Esophagus (tissue), 2 donors: Measurements from ENCODE around the gene BRD3OS. TPM values are rescaled to one million over a fixed set of nuclear protein-coding genes. Genes with fewer than 3 reads are reported as not detected.

ENCODE experiments used
- H3K27ac ChIP-seq, 2 donors: one replicate each; pipeline ENCODE4 v1.5.1; 2013; ENCODE audit warnings: low read depth in 2 of 2, mild to moderate bottlenecking in 2 of 2, inconsistent platforms in 1 of 2, low read length in 1 of 2, moderate library complexity in 1 of 2
- H3K27me3 ChIP-seq, 2 donors: one replicate each; pipeline ENCODE4 v1.6.1; 2013; ENCODE audit warnings: low read length in 2 of 2, control low read depth in 1 of 2, mild to moderate bottlenecking in 1 of 2; ENCODE audit not compliant: insufficient read depth in 2 of 2, control insufficient read depth in 1 of 2
- H3K36me3 ChIP-seq, 2 donors: one replicate each; pipeline ENCODE4 v1.6.1; 2013; ENCODE audit warnings: low read length in 1 of 2; ENCODE audit not compliant: control insufficient read depth in 2 of 2, insufficient read depth in 2 of 2
- H3K4me1 ChIP-seq, 2 donors: one replicate each; pipeline ENCODE4 v1.6.1; 2013; ENCODE audit warnings: low read length in 1 of 2; ENCODE audit not compliant: control insufficient read depth in 2 of 2, insufficient read depth in 2 of 2
- H3K4me3 ChIP-seq, 2 donors: one replicate each; pipeline ENCODE4 v1.5.1; 2013; ENCODE audit warnings: low read length in 2 of 2, mild to moderate bottlenecking in 2 of 2, low read depth in 1 of 2, moderate library complexity in 1 of 2
- H3K9me3 ChIP-seq, 2 donors: one replicate each; pipeline ENCODE4 v1.6.1; 2013; ENCODE audit warnings: mild to moderate bottlenecking in 2 of 2, low read depth in 1 of 2, low read length in 1 of 2, moderate library complexity in 1 of 2; ENCODE audit not compliant: control insufficient read depth in 2 of 2, insufficient read depth in 1 of 2
- WGBS, 2 donors: extraction: QIAGEN DNeasy Blood & Tissue Kit; methylation state at CpG; one replicate each; pipeline ENCODE4 v1.1.7; 2013; 5-methylcytosine and 5-hydroxymethylcytosine counted together
- polyA plus RNA-seq, 2 donors: library from polyadenylated mRNA; stranded (reverse); fragments of 200-250 nt; gene quantifications; one replicate each; pipeline ENCODE4 v1.2.3, GENCODE V29; 2013
- donor health status: healthy with polysubstance abuse.
- donor health status: Bipolar disorder and iron deficiency.

BRD3OS gene
- polyA plus RNA-seq, 2 donors: 2.7 to 3.5 TPM

- H3K4me1 ChIP-seq: no peaks in the 10 kb centered on the region
- no peak overlapping the region for H3K4me3 ChIP-seq
- H3K27ac ChIP-seq: no peak overlapping the region
- no peaks in the 10 kb centered on the region for H3K36me3 ChIP-seq
- no peaks in the 10 kb centered on the region for H3K9me3 ChIP-seq
- H3K27me3 ChIP-seq: no peaks in the 10 kb centered on the region
- WGBS, 2 donors: 91 to 94% methylated on average over 2 of the region's 2 CpGs
Measured at GRCh38 chr9:134003237-134003636, 22.0 kb upstream of the BRD3OS start.

GRCh38 chr9:134004131-134004873 is 21.0 kb upstream of the BRD3OS start:
- Histone ChIP-seq H3K36me3 (no peaks in the 10 kb centered on the region), H3K9me3 (no peaks in the 10 kb centered on the region), H3K4me3 (no peak overlapping the region), H3K27ac (no peak overlapping the region), H3K4me1 (no peaks in the 10 kb centered on the region), H3K27me3 (no peaks in the 10 kb centered on the region)
- WGBS, 2 donors: 70% methylated on average over 20 of the region's 20 CpGs

GRCh38 chr9:134004881-134005280 is 20.4 kb upstream of the BRD3OS start:
- no peaks in the 10 kb centered on the region for H3K36me3 ChIP-seq
- H3K4me3 ChIP-seq: no peak overlapping the region
- no peaks in the 10 kb centered on the region for H3K27me3 ChIP-seq
- peaks cover 0 to under 1% of the 10 kb centered on the region in 2 donors for H3K9me3 ChIP-seq
- H3K27ac ChIP-seq: no peak overlapping the region
- H3K4me1 ChIP-seq: no peaks in the 10 kb centered on the region
- 77 to 83% methylated on average over 14 of the region's 14 CpGs for WGBS, 2 donors

- peaks cover 0 to 4% of the 10 kb centered on the region in 2 donors for H3K9me3 ChIP-seq
- no peaks in the 10 kb centered on the region for H3K36me3 ChIP-seq
- no peaks in the 10 kb centered on the region for H3K27me3 ChIP-seq
- 87 to 88% methylated on average over 8 of the region's 8 CpGs for WGBS, 2 donors
- H3K4me1 ChIP-seq: no peaks in the 10 kb centered on the region
- no peak overlapping the region for H3K27ac ChIP-seq
- H3K4me3 ChIP-seq: no peak overlapping the region
Measured at GRCh38 chr9:134005381-134005780, 19.9 kb upstream of the BRD3OS start.

GRCh38 chr9:134007150-134007549 is 18.1 kb upstream of the BRD3OS start:
- no peaks in the 10 kb centered on the region for H3K27me3 ChIP-seq
- H3K4me3 ChIP-seq: no peak overlapping the region
- WGBS, 2 donors: 50 to 52% methylated on average over 6 of the region's 6 CpGs
- no peak overlapping the region for H3K27ac ChIP-seq
- H3K36me3 ChIP-seq: no peaks in the 10 kb centered on the region
- peaks cover 0 to 4% of the 10 kb centered on the region in 2 donors for H3K9me3 ChIP-seq
- H3K4me1 ChIP-seq: no peaks in the 10 kb centered on the region

- Histone ChIP-seq H3K4me3 (no peak overlapping the region), H3K4me1 (no peaks in the 10 kb centered on the region), H3K27me3 (no peaks in the 10 kb centered on the region), H3K27ac (no peak overlapping the region), H3K9me3 (peaks cover 0 to 4% of the 10 kb centered on the region in 2 donors), H3K36me3 (no peaks in the 10 kb centered on the region)
- 79 to 84% methylated on average over 9 of the region's 9 CpGs for WGBS, 2 donors
Measured at GRCh38 chr9:134007571-134007970, 17.7 kb upstream of the BRD3OS start.

- no peaks in the 10 kb centered on the region for H3K36me3 ChIP-seq
- peaks cover 0 to 4% of the 10 kb centered on the region in 2 donors for H3K9me3 ChIP-seq
- WGBS, 2 donors: 71 to 73% methylated on average over 20 of the region's 20 CpGs
- H3K27me3 ChIP-seq: no peaks in the 10 kb centered on the region
- no peaks in the 10 kb centered on the region for H3K4me1 ChIP-seq
- no peak overlapping the region for H3K4me3 ChIP-seq
- no peak overlapping the region for H3K27ac ChIP-seq
Measured at GRCh38 chr9:134010310-134011173, 14.7 kb upstream of the BRD3OS start.

- WGBS, 2 donors: 74 to 79% methylated on average over 6 of the region's 6 CpGs
- Histone ChIP-seq H3K27ac (no peak overlapping the region), H3K4me1 (no peaks in the 10 kb centered on the region), H3K4me3 (no peak overlapping the region), H3K27me3 (no peaks in the 10 kb centered on the region), H3K36me3 (no peaks in the 10 kb centered on the region), H3K9me3 (peaks cover 0 to 4% of the 10 kb centered on the region in 2 donors)
Measured at GRCh38 chr9:134011401-134011800, 13.9 kb upstream of the BRD3OS start.

- no peaks in the 10 kb centered on the region for H3K36me3 ChIP-seq
- no peaks in the 10 kb centered on the region for H3K27me3 ChIP-seq
- no peak overlapping the region for H3K4me3 ChIP-seq
- H3K9me3 ChIP-seq: peaks cover 0 to 3% of the 10 kb centered on the region in 2 donors
- 90 to 94% methylated on average over 2 of the region's 2 CpGs for WGBS, 2 donors
- no peak overlapping the region for H3K27ac ChIP-seq
- H3K4me1 ChIP-seq: no peaks in the 10 kb centered on the region
Measured at GRCh38 chr9:134014946-134015345, 10.3 kb upstream of the BRD3OS start.
